SIG-M5 (cell line): ENCODE data around the gene UPB1.

Experiments
- DNase-seq: peaks from one replicate; lab custom pipeline; 2025; lab: John Stamatoyannopoulos, UW

UPB1 gene

DNA sequence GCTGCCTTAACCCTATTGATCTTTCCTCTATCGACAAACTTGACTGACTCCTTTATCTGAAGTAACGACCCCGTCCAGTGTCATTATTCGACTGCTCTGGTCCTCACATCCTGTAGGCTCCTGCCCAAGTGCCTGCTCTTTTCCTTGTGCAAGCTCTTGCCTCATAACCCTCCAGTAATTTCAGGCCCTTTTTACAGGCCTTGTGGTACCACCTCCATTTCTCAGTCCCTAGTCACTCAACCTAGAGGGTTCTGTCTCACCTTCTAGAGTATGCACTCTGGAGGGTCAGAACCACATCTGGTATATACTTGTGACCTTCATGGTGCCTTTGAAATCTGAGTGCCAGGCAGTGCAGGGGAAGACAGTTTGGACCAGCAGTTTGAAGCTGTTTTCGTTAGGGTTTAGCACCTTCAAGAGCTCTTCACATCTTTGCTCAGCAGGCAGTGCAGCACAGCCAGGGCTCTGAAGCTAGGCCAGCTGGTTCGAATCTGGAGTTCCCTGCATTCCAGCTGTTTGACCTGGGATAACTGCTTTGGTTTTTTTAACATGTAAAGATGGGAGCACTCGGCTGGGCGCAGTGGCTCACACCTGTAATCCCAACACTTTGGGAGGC, 71.9 kb downstream of the UPB1 start:
- no peak for DNase-seq

GRCh38 chr22:24567668-24568067, 72.5 kb downstream of the UPB1 start:
- DNase-seq, result no peak

- no peak for DNase-seq
These were observed 76.1 kb downstream of the UPB1 start for GRCh38 chr22:24571266-24571665.

DNA sequence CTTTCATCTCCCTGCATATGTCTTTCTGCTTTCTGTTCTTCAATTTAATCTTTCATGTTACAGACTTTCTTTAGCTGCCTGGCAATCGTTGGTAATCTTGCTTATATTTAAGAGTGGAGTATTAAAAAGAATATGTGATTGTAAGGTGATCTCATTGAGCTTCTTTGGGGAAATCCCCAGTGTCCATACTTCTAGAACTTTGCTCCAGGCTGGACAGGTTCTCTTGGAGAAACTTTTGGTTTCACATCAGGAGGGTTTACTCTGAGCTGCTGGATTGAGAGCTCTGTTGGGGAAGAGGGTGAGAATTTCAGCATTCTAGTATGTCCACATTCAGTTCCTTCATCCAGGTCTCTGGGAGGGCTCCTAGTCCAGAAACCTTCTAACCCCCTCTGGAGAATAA, 81.6 kb downstream of the UPB1 start:
- DNase-seq, result no peak
